Stimulated activated CD8-positive, alpha-beta memory T cell treated with anti-CD3 and anti-CD28 coated beads, Interleukin-12 subunit alpha, Interleukin-12 subunit beta, amount 100 ng/mL, for 1 hour (primary cell): ENCODE measurements around the gene RAI14.

Experiments
- DNase-seq: peaks from one replicate; pipeline ENCODE4 v3.0.0-alpha.2; 2020; ENCODE audit warnings: low read depth

The RAI14 gene

GRCh38 chr5:34677428-34677827 is 21.3 kb downstream of the RAI14 start:
- DNase-seq, result no peak

GRCh38 chr5:34680896-34681295 is 24.8 kb downstream of the RAI14 start:
- no peak for DNase-seq

GRCh38 chr5:34682926-34683623 is 26.9 kb downstream of the RAI14 start:
- DNase-seq, result no peak

- DNase-seq, result no peak
Measured at GRCh38 chr5:34684281-34684979, 28.3 kb downstream of the RAI14 start.

GRCh38 chr5:34684980-34685352 is 28.8 kb downstream of the RAI14 start:
- DNase-seq, result no peak

GRCh38 chr5:34685485-34686165 is 29.5 kb downstream of the RAI14 start:
- no peak for DNase-seq

GRCh38 chr5:34686762-34687268 is 30.7 kb downstream of the RAI14 start:
- no peak for DNase-seq

- DNase-seq, result no peak
Measured at GRCh38 chr5:34687269-34688011, 31.3 kb downstream of the RAI14 start.

- no peak for DNase-seq
Measured at GRCh38 chr5:34688015-34688810, 32.1 kb downstream of the RAI14 start.

- no peak for DNase-seq
Measured at GRCh38 chr5:34690301-34690700, 34.2 kb downstream of the RAI14 start.

- no peak for DNase-seq
Measured at GRCh38 chr5:34690898-34691297, 34.8 kb downstream of the RAI14 start.

GRCh38 chr5:34691326-34691725 is 35.2 kb downstream of the RAI14 start:
- no peak for DNase-seq

- no peak for DNase-seq
Measured at GRCh38 chr5:34692786-34693185, 36.7 kb downstream of the RAI14 start.

GRCh38 chr5:34694012-34694411 is 37.9 kb downstream of the RAI14 start:
- DNase-seq, result no peak

- no peak for DNase-seq
Measured at GRCh38 chr5:34694685-34695084, 38.6 kb downstream of the RAI14 start.

GRCh38 chr5:34695275-34696027 is 39.3 kb downstream of the RAI14 start:
- no peak for DNase-seq

GRCh38 chr5:34697308-34698108 is 41.4 kb downstream of the RAI14 start:
- no peak for DNase-seq

- no peak for DNase-seq
Measured at GRCh38 chr5:34698109-34698419, 41.9 kb downstream of the RAI14 start.

- no peak for DNase-seq
Measured at GRCh38 chr5:34698754-34699153, 42.6 kb downstream of the RAI14 start.
